Lower leg skin (tissue), 3 donors: ENCODE results near the gene UBXN6.

Experiments
- CTCF ChIP-seq, 3 donors: fragments of 450-650 bp; IDR thresholded peaks; one replicate each; pipeline ENCODE4 v1.5.1; 2016; ENCODE audit warnings: antibody characterized with exemption in 3 of 3, mild to moderate bottlenecking in 3 of 3, moderate library complexity in 2 of 3
- POLR2A ChIP-seq, 2 donors: fragments of 450-650 bp; IDR thresholded peaks; one replicate each; pipeline ENCODE4 v1.6.1; 2016 to 2017; ENCODE audit warnings: antibody characterized with exemption in 2 of 2, mild to moderate bottlenecking in 1 of 2, moderate library complexity in 1 of 2

GRCh38 chr19:4499855-4500254, 42.3 kb upstream of the UBXN6 start:
- TF ChIP-seq CTCF (IDR thresholded peaks at IDR 0.05) (no peak), POLR2A (IDR thresholded peaks at IDR 0.05) (no peak)
